ENCODE measurements around the gene ATP6V0B. TPM values are rescaled to one million over a fixed set of nuclear protein-coding genes. Genes with fewer than 3 reads are reported as not detected.

Gene ATP6V0B
- total RNA-seq, 2 experiments from 2014 or later = 84.8 to 85.1 TPM

GRCh38 chr1:43999455-43999854 is 24.7 kb downstream of the ATP6V0B start:
- Mint-ChIP-seq H3K4me1 (ENCODE audit: low read depth) (no peaks in the 10 kb centered on the region), H3K4me3 (no peak overlapping the region), H3K9me3 (no peaks in the 10 kb centered on the region), H3K36me3 (peaks cover 12% of the 10 kb centered on the region), H3K27me3 (no peaks in the 10 kb centered on the region), H3K27ac (no peak overlapping the region)
- intact Hi-C loops (cut with micrococcal nuclease) = no loop called here
- DNase-seq = no peak
- CTCF ChIA-PET = interaction anchor here (0.7 to 4.5 kb wide), 3 partner anchors 9 to 49 kb away, joined by 3 to 16 read pairs (median 4); no protein-coding TSS in a partner anchor
- POLR2A ChIA-PET = interaction anchor here (1.0 kb wide), 1 partner anchor 9 kb away, joined by 3 read pairs; no protein-coding TSS in a partner anchor

DNA sequence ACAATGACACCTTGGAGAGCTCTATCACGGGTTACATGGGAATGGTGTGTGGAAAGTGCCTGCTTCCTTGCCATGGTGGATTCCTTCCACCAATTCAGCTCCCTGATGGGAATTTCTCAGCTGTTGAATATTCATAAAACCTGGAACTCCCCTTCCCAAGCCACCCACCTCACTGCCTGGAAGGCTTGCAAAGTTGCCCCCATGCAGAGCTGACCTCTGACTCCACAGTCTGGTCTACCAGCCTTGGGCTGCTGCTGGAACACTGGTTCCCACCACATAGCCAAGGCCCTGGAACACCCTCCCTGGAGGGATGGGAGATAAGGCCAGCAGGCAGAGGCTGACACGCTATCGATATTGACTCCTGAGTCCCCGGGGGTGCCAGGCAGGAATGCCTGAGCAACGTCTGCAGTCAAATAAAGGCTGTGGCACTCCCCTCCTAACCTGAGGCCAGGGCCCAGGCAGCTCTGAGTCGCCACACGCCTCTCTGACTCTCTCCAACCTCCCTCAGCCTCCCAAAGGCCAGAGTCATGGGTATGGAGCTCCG is 25.4 kb downstream of the ATP6V0B start:
- POLR2A ChIA-PET = no interaction called here
- intact Hi-C loops (cut with micrococcal nuclease) = no loop called here
- Mint-ChIP-seq H3K4me3 (no peak overlapping the region), H3K9me3 (no peaks in the 10 kb centered on the region), H3K36me3 (peaks cover 12% of the 10 kb centered on the region), H3K4me1 (ENCODE audit: low read depth) (no peaks in the 10 kb centered on the region), H3K27ac (no peak overlapping the region), H3K27me3 (no peaks in the 10 kb centered on the region)
- CTCF ChIA-PET = interaction anchor here (0.7 to 4.5 kb wide), 3 partner anchors 9 to 48 kb away, joined by 3 to 16 read pairs (median 9); no protein-coding TSS in a partner anchor
- no peak for DNase-seq

DNA sequence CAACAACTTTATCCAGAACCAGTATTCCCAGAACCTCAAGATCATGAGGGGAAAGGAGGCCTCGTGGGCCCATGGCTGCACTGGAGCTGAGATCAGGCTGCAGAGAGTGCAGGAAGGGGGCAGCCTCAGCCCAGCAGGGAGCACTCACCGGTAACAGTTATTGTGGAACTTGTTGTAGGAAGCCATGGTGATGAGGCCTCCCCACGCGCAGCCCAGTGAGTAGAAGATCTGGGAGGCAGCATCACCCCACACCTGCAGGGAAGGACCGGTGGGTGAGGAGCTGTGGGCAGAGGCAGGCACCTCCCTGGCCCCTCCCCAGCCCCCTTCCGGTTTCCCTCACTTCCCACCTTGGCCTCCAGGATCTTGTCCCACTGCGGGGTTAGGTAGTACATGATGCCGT is 27.4 kb downstream of the ATP6V0B start:
- POLR2A ChIA-PET = no interaction called here
- Mint-ChIP-seq H3K27ac (no peak overlapping the region), H3K4me3 (no peak overlapping the region), H3K36me3 (peaks cover 14% of the 10 kb centered on the region), H3K9me3 (no peaks in the 10 kb centered on the region), H3K4me1 (ENCODE audit: low read depth) (no peaks in the 10 kb centered on the region), H3K27me3 (no peaks in the 10 kb centered on the region)
- intact Hi-C loops (cut with micrococcal nuclease) = no loop called here
- CTCF ChIA-PET = interaction anchor here (1.1 to 4.5 kb wide), 3 partner anchors 10 to 46 kb away, joined by 3 to 16 read pairs (median 9); no protein-coding TSS in a partner anchor
- DNase-seq = no peak

GRCh38 chr1:44002606-44003157 is 27.9 kb downstream of the ATP6V0B start:
- ChIA-PET CTCF (interaction anchor here (1.1 to 4.5 kb wide), 4 partner anchors 10 to 45 kb away, joined by 3 to 16 read pairs (median 8); no protein-coding TSS in a partner anchor), POLR2A (no interaction called here)
- no peak for DNase-seq
- intact Hi-C loops (cut with micrococcal nuclease) = no loop called here
- Mint-ChIP-seq H3K36me3 (peaks cover 14% of the 10 kb centered on the region), H3K27ac (no peak overlapping the region), H3K4me3 (no peak overlapping the region), H3K4me1 (ENCODE audit: low read depth) (no peaks in the 10 kb centered on the region), H3K9me3 (no peaks in the 10 kb centered on the region), H3K27me3 (no peaks in the 10 kb centered on the region)

GRCh38 chr1:44008259-44008658 is 33.5 kb downstream of the ATP6V0B start:
- H3K4me3 Mint-ChIP-seq = no peak overlapping the region
- H3K9me3 Mint-ChIP-seq = no peaks in the 10 kb centered on the region
- peaks cover 4% of the 10 kb centered on the region for H3K36me3 Mint-ChIP-seq
- no peak for DNase-seq
- intact Hi-C loops (cut with micrococcal nuclease) = no loop called here
- ChIA-PET POLR2A (no interaction called here), CTCF (no interaction called here)
- H3K27ac Mint-ChIP-seq = no peak overlapping the region
- no peaks in the 10 kb centered on the region for H3K4me1 Mint-ChIP-seq (ENCODE audit: low read depth)
- H3K27me3 Mint-ChIP-seq = no peaks in the 10 kb centered on the region

- no peak overlapping the region for H3K4me3 Mint-ChIP-seq
- POLR2A ChIA-PET = interaction anchor here (0.6 kb wide), 1 partner anchor 303 kb away, joined by 3 read pairs; no protein-coding TSS in a partner anchor
- intact Hi-C loops (cut with micrococcal nuclease) = no loop called here
Measured at GRCh38 chr1:44010935-44011471, 36.2 kb downstream of the ATP6V0B start.

GRCh38 chr1:44012404-44012803 is 37.6 kb downstream of the ATP6V0B start:
- H3K4me3 Mint-ChIP-seq = no peak overlapping the region
- POLR2A ChIA-PET = no interaction called here

More at GRCh38 chr1:44010935-44011471, 36.2 kb downstream of the ATP6V0B start:
- Mint-ChIP-seq H3K27ac (no peak overlapping the region), H3K36me3 (peaks cover 4% of the 10 kb centered on the region), H3K9me3 (no peaks in the 10 kb centered on the region), H3K4me1 (ENCODE audit: low read depth) (no peaks in the 10 kb centered on the region), H3K27me3 (no peaks in the 10 kb centered on the region)
- DNase-seq = no peak
- CTCF ChIA-PET = interaction anchor here (2.3 kb wide), 1 partner anchor 26 kb away, joined by 12 read pairs; no protein-coding TSS in a partner anchor

DNA sequence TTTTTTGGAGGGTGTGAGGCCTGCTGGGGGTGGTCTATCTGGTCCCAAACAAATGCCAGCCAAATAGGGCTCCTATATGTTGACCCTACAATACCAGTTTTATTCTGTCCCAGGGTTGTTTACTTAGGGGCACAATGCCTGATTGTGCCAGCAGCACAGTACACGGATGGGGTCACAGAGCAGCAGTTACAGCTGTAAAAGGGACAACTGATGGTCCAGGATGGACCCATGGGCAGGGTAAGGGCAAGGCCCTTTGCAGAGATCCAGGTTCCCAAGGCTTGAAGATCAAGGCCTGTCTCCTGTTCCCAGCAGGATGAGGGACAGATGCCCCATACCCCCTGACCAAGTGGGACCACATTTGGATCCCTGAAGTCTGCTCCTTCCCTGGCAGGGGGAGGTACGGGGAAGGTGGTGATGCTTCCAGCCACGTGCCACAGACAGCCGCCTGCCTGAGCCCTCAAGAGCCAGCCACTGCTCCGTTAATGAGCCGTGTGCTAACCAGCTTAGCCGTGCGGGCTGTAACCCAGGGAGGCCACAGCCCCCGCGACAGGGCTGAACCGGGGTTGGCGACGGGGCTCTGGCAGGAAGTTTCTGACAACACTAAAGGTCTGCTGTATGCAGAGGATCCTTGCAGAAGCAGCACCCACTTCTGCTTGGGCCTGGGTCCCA is 38.3 kb downstream of the ATP6V0B start:
- no peaks in the 10 kb centered on the region for H3K27me3 Mint-ChIP-seq
- no peaks in the 10 kb centered on the region for H3K4me1 Mint-ChIP-seq (ENCODE audit: low read depth)
- DNase-seq = no peak
- intact Hi-C loops (cut with micrococcal nuclease) = no loop called here
- H3K36me3 Mint-ChIP-seq = peaks cover 2% of the 10 kb centered on the region
- POLR2A ChIA-PET = no interaction called here
- no peak overlapping the region for H3K27ac Mint-ChIP-seq
- CTCF ChIA-PET = interaction anchor here (2.3 to 2.6 kb wide), 2 partner anchors 8 to 24 kb away, joined by 12 to 18 read pairs; no protein-coding TSS in a partner anchor
- no peaks in the 10 kb centered on the region for H3K9me3 Mint-ChIP-seq
- no peak overlapping the region for H3K4me3 Mint-ChIP-seq

More at GRCh38 chr1:44012404-44012803, 37.6 kb downstream of the ATP6V0B start:
- Mint-ChIP-seq H3K27ac (no peak overlapping the region), H3K27me3 (no peaks in the 10 kb centered on the region), H3K36me3 (peaks cover 2% of the 10 kb centered on the region), H3K9me3 (no peaks in the 10 kb centered on the region), H3K4me1 (ENCODE audit: low read depth) (no peaks in the 10 kb centered on the region)
- CTCF ChIA-PET = interaction anchor here (2.3 kb wide), 1 partner anchor 24 kb away, joined by 12 read pairs; no protein-coding TSS in a partner anchor
- DNase-seq = no peak
- intact Hi-C loops (cut with micrococcal nuclease) = no loop called here

- Mint-ChIP-seq H3K27me3 (no peaks in the 10 kb centered on the region), H3K4me3 (no peak overlapping the region), H3K9me3 (no peaks in the 10 kb centered on the region), H3K36me3 (no peaks in the 10 kb centered on the region), H3K4me1 (ENCODE audit: low read depth) (no peaks in the 10 kb centered on the region), H3K27ac (no peak overlapping the region)
- DNase-seq = no peak
- intact Hi-C loops (cut with micrococcal nuclease) = no loop called here
- ChIA-PET CTCF (interaction anchor here (1.4 to 2.6 kb wide), 2 partner anchors 9 to 23 kb away, joined by 7 to 18 read pairs; no protein-coding TSS in a partner anchor), POLR2A (no interaction called here)
Measured at GRCh38 chr1:44013949-44014348, 39.2 kb downstream of the ATP6V0B start.

- no peak for DNase-seq
- ChIA-PET CTCF (interaction anchor here (1.0 to 2.6 kb wide), 3 partner anchors 9 to 34 kb away, joined by 3 to 18 read pairs (median 7); no protein-coding TSS in a partner anchor), POLR2A (no interaction called here)
- H3K27ac Mint-ChIP-seq = no peak overlapping the region
- H3K27me3 Mint-ChIP-seq = no peaks in the 10 kb centered on the region
- H3K36me3 Mint-ChIP-seq = no peaks in the 10 kb centered on the region
- H3K9me3 Mint-ChIP-seq = no peaks in the 10 kb centered on the region
- no peak overlapping the region for H3K4me3 Mint-ChIP-seq
- intact Hi-C loops (cut with micrococcal nuclease) = no loop called here
- no peaks in the 10 kb centered on the region for H3K4me1 Mint-ChIP-seq (ENCODE audit: low read depth)
Measured at GRCh38 chr1:44014365-44015104, 39.8 kb downstream of the ATP6V0B start.

GRCh38 chr1:44015206-44015605 is 40.4 kb downstream of the ATP6V0B start:
- POLR2A ChIA-PET = no interaction called here
- Mint-ChIP-seq H3K27ac (no peak overlapping the region), H3K27me3 (no peaks in the 10 kb centered on the region), H3K4me1 (ENCODE audit: low read depth) (no peaks in the 10 kb centered on the region), H3K9me3 (no peaks in the 10 kb centered on the region), H3K4me3 (no peak overlapping the region), H3K36me3 (no peaks in the 10 kb centered on the region)
- intact Hi-C loops (cut with micrococcal nuclease) = no loop called here
- CTCF ChIA-PET = interaction anchor here (1.0 to 2.6 kb wide), 3 partner anchors 10 to 33 kb away, joined by 3 to 18 read pairs (median 7); no protein-coding TSS in a partner anchor
- no peak for DNase-seq
